Brain microvascular endothelial cell (primary cell): ENCODE results near the gene DRD1.
"Not testable (repeated sequence)": the region's sequence is repeated elsewhere in the genome, so short reads cannot be mapped to it uniquely, and the experiment has no call there.

ENCODE experiments used
- DNase-seq: peaks from one replicate; pipeline ENCODE4 v3.0.0-alpha.2; 2020
- H3K27ac ChIP-seq: fragments of 250-450 bp; sonication (Bioruptor Pico); 2 replicates; pipeline ENCODE4 v1.5.1; 2020; ENCODE audit warnings: mild to moderate bottlenecking, moderate library complexity
- H3K27me3 ChIP-seq: fragments of 250-450 bp; sonication (Bioruptor Pico); replicated peaks from 2 replicates; pipeline ENCODE4 v1.5.1; 2020; ENCODE audit warnings: mild to moderate bottlenecking
- H3K36me3 ChIP-seq: fragments of 250-450 bp; sonication (Bioruptor Pico); replicated peaks from 2 replicates; pipeline ENCODE4 v1.5.1; 2020; ENCODE audit warnings: mild to moderate bottlenecking
- H3K4me3 ChIP-seq: 2 replicates; pipeline ENCODE4 v1.5.1; 2011; ENCODE audit warnings: low read depth, mild to moderate bottlenecking, control low read depth, low read length, moderate library complexity
- in situ Hi-C: cut with HindIII; loops from 2 replicates; pipeline ENCODE4 v1.10.0; 2017; ENCODE audit warnings: low sequenced_read_pairs, low pct_ligation_motif_present
- TF ChIP-seq, protein P1 (sequence below): IDR thresholded peaks from 2 replicates; pipeline ENCODE4 v1.5.1; 2011; ENCODE audit warnings: low read depth, mild to moderate bottlenecking, moderate library complexity, low read length, control low read depth, inconsistent platforms; ENCODE audit errors: missing control alignments

The DRD1 gene

DNA sequence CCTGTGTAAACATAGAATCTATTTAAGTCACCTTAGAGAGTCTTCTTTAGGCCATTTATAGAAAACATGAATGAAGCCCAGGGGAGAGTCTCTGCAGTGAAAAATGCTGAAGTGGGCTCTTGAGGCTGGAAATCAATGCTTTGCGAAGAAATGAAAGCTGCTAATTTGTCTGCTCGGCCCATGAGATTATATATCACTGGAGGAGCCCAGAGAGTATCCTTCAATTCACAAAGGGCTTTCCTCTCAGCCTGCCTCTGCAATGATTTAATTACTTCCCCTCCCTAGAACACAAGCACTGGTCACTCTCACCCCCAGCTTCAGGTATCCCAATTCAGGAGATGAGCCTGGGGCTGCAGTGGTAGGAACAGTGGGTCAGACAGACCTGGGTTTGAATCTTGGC lies 8.2 kb upstream of the DRD1 start:
- in situ Hi-C loops = loop anchor here (25.0 kb wide), 1 partner anchor 490 kb away; no protein-coding TSS in a partner anchor
- Histone ChIP-seq H3K36me3 (no peaks in the 10 kb centered on the region), H3K4me3 (no peak overlapping the region), H3K27me3 (peaks cover 3% of the 10 kb centered on the region), H3K27ac (no peak overlapping the region)
- TF ChIP-seq, protein P1, sequence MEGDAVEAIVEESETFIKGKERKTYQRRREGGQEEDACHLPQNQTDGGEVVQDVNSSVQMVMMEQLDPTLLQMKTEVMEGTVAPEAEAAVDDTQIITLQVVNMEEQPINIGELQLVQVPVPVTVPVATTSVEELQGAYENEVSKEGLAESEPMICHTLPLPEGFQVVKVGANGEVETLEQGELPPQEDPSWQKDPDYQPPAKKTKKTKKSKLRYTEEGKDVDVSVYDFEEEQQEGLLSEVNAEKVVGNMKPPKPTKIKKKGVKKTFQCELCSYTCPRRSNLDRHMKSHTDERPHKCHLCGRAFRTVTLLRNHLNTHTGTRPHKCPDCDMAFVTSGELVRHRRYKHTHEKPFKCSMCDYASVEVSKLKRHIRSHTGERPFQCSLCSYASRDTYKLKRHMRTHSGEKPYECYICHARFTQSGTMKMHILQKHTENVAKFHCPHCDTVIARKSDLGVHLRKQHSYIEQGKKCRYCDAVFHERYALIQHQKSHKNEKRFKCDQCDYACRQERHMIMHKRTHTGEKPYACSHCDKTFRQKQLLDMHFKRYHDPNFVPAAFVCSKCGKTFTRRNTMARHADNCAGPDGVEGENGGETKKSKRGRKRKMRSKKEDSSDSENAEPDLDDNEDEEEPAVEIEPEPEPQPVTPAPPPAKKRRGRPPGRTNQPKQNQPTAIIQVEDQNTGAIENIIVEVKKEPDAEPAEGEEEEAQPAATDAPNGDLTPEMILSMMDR = no peak
- DNase-seq = no peak

DNA sequence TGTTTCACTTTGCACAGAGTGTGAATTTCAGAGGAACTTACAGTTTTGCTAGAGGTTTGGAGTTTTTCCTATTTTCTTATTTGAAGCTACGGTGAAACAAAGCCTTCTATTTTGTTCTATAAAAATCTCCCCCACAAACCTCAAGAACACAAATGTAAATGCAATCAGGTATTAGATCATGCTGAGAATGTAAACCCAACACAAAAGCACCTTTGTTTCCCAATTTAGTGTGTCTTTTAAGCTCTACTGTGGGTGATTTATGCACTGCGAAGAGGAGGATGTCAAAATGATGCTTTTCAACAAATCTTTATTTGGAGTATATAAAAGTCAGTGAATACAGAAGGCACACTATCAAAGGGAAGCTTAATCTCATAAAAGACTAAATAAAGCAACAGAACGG lies 4.3 kb upstream of the DRD1 start:
- in situ Hi-C loops = no loop called here
- no peak for DNase-seq
- H3K27ac ChIP-seq = no peak overlapping the region
- TF ChIP-seq, protein P1 = no peak
- peaks cover 25% of the 10 kb centered on the region for H3K27me3 ChIP-seq
- H3K36me3 ChIP-seq = no peaks in the 10 kb centered on the region
- no peak overlapping the region for H3K4me3 ChIP-seq

DNA sequence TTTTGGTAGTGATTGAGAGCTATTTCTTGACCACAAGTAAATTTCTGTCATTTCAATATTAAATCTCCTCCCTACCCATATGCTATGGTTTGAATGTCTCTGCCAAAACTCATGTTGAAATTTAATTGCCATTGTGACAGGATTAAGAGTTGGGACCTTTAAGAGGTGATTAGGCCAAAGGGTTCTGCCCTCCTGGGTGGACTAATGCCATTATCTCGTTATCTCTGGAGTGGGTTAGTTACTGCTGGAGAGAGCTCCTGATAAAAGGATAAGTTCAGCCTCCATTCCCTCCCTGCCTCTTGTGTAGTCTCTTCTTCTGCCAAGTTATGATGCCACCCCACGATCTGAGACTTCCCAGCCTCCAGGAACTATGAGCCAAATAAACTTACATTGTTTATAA lies 3.6 kb upstream of the DRD1 start:
- in situ Hi-C loops = no loop called here
- Histone ChIP-seq H3K36me3 (no peaks in the 10 kb centered on the region), H3K27ac (no peak overlapping the region), H3K4me3 (no peak overlapping the region), H3K27me3 (peaks cover 31% of the 10 kb centered on the region)
- TF ChIP-seq, protein P1 = no peak
- no peak for DNase-seq

DNA sequence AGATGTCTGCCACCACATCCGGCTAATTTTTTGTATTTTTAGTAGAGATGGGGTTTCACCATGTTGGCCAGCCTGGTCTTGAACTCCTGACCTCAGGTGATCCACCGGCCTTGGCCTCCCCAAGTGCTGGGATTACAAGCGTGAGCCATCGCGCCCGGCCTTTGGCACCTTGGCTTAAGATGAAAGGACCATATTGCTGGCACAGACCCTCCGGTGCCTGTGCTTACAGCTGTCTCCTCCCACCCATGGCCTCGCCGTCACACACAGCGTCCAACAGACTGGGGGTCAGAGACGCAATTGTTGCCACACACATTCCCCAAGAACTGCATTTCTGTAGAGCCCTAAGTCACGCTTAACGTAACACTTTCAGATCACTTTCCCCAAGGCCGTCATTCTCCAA lies 2.4 kb upstream of the DRD1 start:
- in situ Hi-C loops, H3K4me3 ChIP-seq, H3K36me3 ChIP-seq, H3K27ac ChIP-seq, DNase-seq: not testable (repeated sequence)
- H3K27me3 ChIP-seq = peaks cover 32% of the 10 kb centered on the region

DNA sequence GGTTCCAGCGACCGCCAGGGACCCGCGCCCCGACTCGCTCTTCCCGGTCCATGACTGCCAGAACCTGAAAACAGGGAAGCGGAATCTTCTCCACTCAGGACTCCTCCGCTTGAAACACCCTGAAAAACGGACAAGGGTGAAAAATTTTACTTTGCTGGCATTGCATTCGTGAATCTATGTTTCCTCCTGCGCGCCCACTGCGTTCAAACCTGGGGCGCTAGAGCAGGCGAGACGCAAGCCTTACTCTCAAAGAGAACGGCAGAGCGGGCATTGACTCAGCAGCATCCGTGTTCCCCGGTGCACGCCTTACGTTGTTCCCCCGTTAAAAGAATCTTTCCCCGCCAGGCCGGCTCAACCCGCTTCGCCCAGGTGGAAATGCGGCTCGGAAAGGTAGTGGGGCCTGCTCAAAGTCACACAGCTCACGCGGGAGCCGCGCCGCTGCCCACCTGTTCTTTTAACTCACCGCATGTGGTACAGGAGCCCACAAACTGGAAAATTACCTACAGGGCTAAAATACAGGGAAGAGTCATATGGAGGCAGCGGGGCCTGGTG lies 999 bp upstream of the DRD1 start:
- Histone ChIP-seq H3K27ac (no peak overlapping the region), H3K27me3 (peaks cover 32% of the 10 kb centered on the region), H3K4me3 (no peak overlapping the region), H3K36me3 (no peaks in the 10 kb centered on the region)
- TF ChIP-seq, protein P1 = no peak
- no peak for DNase-seq
- in situ Hi-C loops = no loop called here

DNA sequence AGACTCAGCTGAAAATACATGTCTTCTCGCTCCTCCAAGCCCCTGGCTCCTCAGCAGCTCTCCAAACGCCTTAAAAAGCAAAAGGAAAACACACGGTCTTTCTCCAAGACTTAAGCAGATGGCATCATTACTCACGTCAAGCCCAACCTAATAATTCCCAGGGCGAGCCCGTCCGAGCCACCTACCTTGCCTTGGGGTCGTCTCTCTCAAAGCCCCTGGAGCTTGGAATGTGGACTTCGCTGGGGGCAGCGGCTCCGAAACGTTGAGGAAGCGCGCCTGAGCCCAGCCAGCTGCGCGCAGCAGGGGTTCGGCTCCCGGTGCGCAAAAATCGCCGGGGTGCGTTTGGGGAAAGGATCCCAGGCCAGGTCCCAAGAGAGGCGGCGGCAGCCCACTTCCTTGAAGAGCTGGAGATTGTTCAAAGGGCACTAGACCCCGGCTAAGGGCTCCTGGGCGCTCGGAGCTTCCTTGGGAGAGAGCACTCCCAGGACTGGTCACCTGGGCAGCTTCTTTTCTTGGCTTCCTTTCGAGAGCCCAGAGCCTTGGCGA lies 395 bp downstream of the DRD1 start:
- Histone ChIP-seq H3K27me3 (peaks cover 32% of the 10 kb centered on the region), H3K4me3 (no peak overlapping the region), H3K36me3 (no peaks in the 10 kb centered on the region), H3K27ac (no peak overlapping the region)
- in situ Hi-C loops = no loop called here
- DNase-seq = no peak
- TF ChIP-seq, protein P1 = no peak
